Progenitor cell of endocrine pancreas (in vitro differentiated cells): ENCODE measurements around the gene HK2. TPM values are rescaled to one million over a fixed set of nuclear protein-coding genes. Genes with fewer than 3 reads are reported as not detected.

ENCODE experiments used
- DNase-seq: peaks from one replicate; pipeline ENCODE4 v3.0.0; 2021; ENCODE audit warnings: low spot score; ENCODE audit not compliant: unreplicated experiment
- H3K27ac Mint-ChIP-seq: 2 replicates; pipeline ENCODE4 v1.8.0; 2021; ENCODE audit warnings: mild to moderate bottlenecking, moderate library complexity, mixed read lengths
- H3K27me3 Mint-ChIP-seq: 2 replicates; pipeline ENCODE4 v1.8.0; 2021; ENCODE audit warnings: mixed read lengths
- H3K36me3 Mint-ChIP-seq: 2 replicates; pipeline ENCODE4 v1.8.0; 2022; ENCODE audit warnings: mixed read lengths; ENCODE audit not compliant: insufficient read depth
- H3K4me1 Mint-ChIP-seq: 2 replicates; pipeline ENCODE4 v1.8.0; 2021; ENCODE audit warnings: low read depth, mixed read lengths
- H3K4me3 Mint-ChIP-seq: 2 replicates; pipeline ENCODE4 v1.8.0; 2021; ENCODE audit warnings: low read depth, mild to moderate bottlenecking, moderate library complexity, mixed read lengths
- H3K9me3 Mint-ChIP-seq: 2 replicates; pipeline ENCODE4 v1.8.0; 2021; ENCODE audit warnings: low read depth, mixed read lengths
- CTCF ChIP-seq: fragments of 200-600 bp; sonication (generic); IDR thresholded peaks from one replicate; pipeline ENCODE4 v1.5.0; 2021; ENCODE audit warnings: antibody characterized with exemption, mild to moderate bottlenecking; ENCODE audit not compliant: unreplicated experiment
- total RNA-seq: library from RNA; stranded (reverse); gene quantifications from 2 replicates; pipeline ENCODE4 v1.2.1, GENCODE V29; 2021

HK2 gene
- total RNA-seq, 1 donor from 2014 or later: 18.2 TPM

DNA sequence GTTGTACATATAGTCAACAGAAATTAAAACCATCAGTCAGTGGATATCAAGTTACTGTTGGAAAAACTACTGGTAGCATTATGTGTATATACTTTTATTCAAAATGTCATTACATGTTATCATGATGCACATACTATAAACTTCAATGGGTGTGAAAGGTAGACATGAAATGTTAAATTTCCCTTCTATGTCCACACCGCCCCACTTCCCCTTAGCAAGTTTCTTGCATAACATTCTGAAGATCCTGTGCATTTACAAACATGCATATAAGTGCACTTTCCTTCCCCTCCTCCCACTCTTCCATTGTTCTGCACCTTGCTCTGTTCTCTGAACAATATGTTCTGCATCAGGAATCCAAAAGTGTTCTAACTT, 16.6 kb upstream of the HK2 start:
- H3K27ac Mint-ChIP-seq: peak overlapping the region; percentile 73
- TF ChIP-seq CTCF: no peak

GRCh38 chr2:74819702-74820101, 14.2 kb upstream of the HK2 start:
- Mint-ChIP-seq H3K27ac (no peak overlapping the region), H3K4me1 (peaks cover 18% of the 10 kb centered on the region), H3K36me3 (no peaks in the 10 kb centered on the region), H3K27me3 (peaks cover 8% of the 10 kb centered on the region), H3K9me3 (no peaks in the 10 kb centered on the region), H3K4me3 (no peak overlapping the region)
- no peak for DNase-seq
- TF ChIP-seq CTCF: no peak

More for the DNA sequence above, 16.6 kb upstream of the HK2 start:
- H3K4me3 Mint-ChIP-seq: no peak overlapping the region
- H3K27me3 Mint-ChIP-seq: peaks cover 18% of the 10 kb centered on the region
- DNase-seq: no peak
- H3K9me3 Mint-ChIP-seq: no peaks in the 10 kb centered on the region
- no peaks in the 10 kb centered on the region for H3K36me3 Mint-ChIP-seq
- H3K4me1 Mint-ChIP-seq: peaks cover 23% of the 10 kb centered on the region

DNA sequence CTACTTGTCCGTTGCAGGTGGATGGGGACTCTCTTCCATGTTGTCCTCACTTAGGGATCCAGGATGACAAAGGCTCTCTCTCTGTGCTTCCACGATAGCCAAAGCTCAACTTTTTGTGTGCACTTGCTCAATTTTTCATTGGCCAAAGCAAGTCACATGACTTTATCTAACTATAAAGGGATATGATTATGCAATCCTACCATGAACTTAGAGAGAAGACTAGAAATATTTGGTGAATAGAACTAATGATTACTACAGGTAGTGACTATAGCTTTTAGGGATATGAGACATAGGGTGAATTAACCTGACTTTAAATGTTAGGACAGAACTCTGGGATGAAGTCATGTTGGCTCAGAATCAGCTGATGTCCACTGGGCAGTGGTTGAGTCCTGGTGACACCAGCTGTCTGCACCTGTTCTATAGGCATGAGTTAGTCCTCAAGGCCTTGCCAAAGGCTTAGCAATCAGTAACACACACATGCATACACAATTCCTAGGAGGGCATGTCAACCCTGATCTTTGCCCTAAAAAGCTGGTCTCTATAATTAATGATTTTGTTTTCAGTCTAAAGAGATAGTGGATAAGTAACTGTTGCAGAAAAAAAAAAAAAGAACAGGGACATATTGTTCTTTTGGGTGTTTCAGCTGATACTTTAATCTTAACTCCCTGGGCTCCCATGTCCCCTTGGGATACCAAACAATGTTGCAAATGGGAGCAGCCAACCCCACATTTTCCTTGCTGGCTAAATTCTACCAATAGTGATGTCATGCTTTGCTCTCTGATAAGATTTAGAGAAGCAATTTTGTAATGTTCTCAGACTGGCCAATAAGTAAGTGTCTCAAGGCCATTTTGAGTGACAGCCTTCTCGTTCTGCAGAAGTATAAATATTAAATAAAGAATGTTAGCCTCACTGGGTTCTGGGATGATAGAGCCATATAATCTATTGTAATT, 12.5 kb upstream of the HK2 start:
- Mint-ChIP-seq H3K27me3 (peaks cover 3% of the 10 kb centered on the region), H3K4me1 (peaks cover 12% of the 10 kb centered on the region), H3K27ac (no peak overlapping the region), H3K36me3 (no peaks in the 10 kb centered on the region), H3K4me3 (no peak overlapping the region), H3K9me3 (no peaks in the 10 kb centered on the region)
- TF ChIP-seq CTCF: no peak
- no peak for DNase-seq

DNA sequence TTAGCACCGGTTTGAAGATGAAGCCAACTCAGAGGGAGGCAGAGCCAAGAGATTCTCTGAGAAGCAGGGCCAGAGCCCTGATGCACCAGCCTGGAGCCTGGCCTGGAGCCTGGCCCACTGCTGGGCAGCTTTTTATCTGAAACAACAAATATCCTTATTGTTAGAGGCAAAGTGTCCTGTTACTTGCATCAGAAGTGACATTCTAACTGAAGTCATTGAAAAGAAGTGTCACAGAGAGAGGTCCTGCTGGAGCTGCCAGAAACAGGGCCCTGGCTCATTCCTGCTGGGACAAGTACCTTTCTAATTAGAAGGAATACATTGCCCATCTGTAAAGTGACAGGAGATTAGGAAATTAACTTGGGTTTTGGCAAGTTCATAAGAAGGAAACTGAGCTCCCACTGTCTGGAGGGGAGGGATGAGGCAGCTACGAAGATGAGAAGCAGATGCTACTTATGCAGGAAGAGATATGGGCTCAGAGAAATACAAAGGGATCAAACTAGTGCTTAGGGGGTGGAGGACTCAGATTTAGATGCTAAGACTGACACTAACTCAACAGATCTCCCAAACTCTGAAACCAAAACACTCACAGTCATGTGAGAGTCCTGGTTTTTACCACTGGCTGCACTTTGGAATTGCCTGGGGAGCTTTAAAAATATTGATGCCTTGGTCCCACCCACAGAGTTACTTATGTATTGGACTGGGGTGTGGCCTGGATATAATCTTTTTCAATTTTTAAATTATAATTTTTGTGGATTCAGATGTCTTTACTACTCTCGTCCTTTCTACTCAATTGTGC, 11.0 kb upstream of the HK2 start:
- DNase-seq: no peak
- no peak overlapping the region for H3K27ac Mint-ChIP-seq

More for the DNA sequence above, 11.0 kb upstream of the HK2 start:
- TF ChIP-seq CTCF: no peak
- H3K36me3 Mint-ChIP-seq: no peaks in the 10 kb centered on the region
- H3K4me1 Mint-ChIP-seq: peaks cover 1% of the 10 kb centered on the region
- no peaks in the 10 kb centered on the region for H3K9me3 Mint-ChIP-seq
- no peak overlapping the region for H3K4me3 Mint-ChIP-seq
- no peaks in the 10 kb centered on the region for H3K27me3 Mint-ChIP-seq
